ENCODE results near the gene STC2.

GRCh38 chr5:173274771-173275170 lies 53.4 kb downstream of the STC2 start:
- TF ChIP-seq CREB1 (CRISPR knock-in tag; IDR thresholded peaks at IDR 0.05; ENCODE audit: low read depth) (no peak), POLR2AphosphoS5 (IDR thresholded peaks at IDR 0.05; ENCODE audit: low read depth) (no peak), EZH2 (IDR thresholded peaks at IDR 0.05; ENCODE audit: low read depth, unreplicated experiment) (no peak), EZH2phosphoT487 (IDR thresholded peaks at IDR 0.05; ENCODE audit: unreplicated experiment) (no peak)
- TF ChIP-seq, protein P1, sequence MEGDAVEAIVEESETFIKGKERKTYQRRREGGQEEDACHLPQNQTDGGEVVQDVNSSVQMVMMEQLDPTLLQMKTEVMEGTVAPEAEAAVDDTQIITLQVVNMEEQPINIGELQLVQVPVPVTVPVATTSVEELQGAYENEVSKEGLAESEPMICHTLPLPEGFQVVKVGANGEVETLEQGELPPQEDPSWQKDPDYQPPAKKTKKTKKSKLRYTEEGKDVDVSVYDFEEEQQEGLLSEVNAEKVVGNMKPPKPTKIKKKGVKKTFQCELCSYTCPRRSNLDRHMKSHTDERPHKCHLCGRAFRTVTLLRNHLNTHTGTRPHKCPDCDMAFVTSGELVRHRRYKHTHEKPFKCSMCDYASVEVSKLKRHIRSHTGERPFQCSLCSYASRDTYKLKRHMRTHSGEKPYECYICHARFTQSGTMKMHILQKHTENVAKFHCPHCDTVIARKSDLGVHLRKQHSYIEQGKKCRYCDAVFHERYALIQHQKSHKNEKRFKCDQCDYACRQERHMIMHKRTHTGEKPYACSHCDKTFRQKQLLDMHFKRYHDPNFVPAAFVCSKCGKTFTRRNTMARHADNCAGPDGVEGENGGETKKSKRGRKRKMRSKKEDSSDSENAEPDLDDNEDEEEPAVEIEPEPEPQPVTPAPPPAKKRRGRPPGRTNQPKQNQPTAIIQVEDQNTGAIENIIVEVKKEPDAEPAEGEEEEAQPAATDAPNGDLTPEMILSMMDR (conservative IDR thresholded peaks at IDR 0.05; ENCODE audit: low read depth in 2 of 2): no peak

Measured in GM23338 (cell line).